Hepatocyte (in vitro differentiated cells): ENCODE results near the gene SRY. TPM values are rescaled to one million over a fixed set of nuclear protein-coding genes. Genes with fewer than 3 reads are reported as not detected.
"Not testable (repeated sequence)": the region's sequence is repeated elsewhere in the genome, so short reads cannot be mapped to it uniquely, and the experiment has no call there.

Experiments used
- DNase-seq: peaks from one replicate; pipeline ENCODE4 v3.0.0-alpha.2; 2016; ENCODE audit warnings: low spot score
- H2AFZ ChIP-seq: fragments of 200-600 bp; sonication (generic); 2 replicates; pipeline ENCODE4 v1.6.0; 2016; ENCODE audit warnings: antibody characterized with exemption, mild to moderate bottlenecking
- H3K27ac ChIP-seq: fragments of 200-600 bp; sonication (generic); 2 replicates; pipeline ENCODE4 v1.5.1; 2016; ENCODE audit warnings: mild to moderate bottlenecking
- H3K27me3 ChIP-seq: fragments of 200-600 bp; sonication (generic); 2 replicates; pipeline ENCODE4 v1.6.1; 2016
- H3K36me3 ChIP-seq: fragments of 200-600 bp; sonication (generic); replicated peaks from 2 replicates; pipeline ENCODE4 v1.5.1; 2016; ENCODE audit warnings: low read depth; ENCODE audit not compliant: insufficient read depth
- H3K4me1 ChIP-seq: fragments of 200-600 bp; sonication (generic); 2 replicates; pipeline ENCODE4 v1.5.1; 2016; ENCODE audit warnings: mild to moderate bottlenecking, moderate library complexity; ENCODE audit not compliant: insufficient read depth
- H3K4me2 ChIP-seq: fragments of 200-600 bp; sonication (generic); 2 replicates; pipeline ENCODE4 v1.6.0; 2016
- H3K4me3 ChIP-seq: fragments of 200-600 bp; sonication (generic); 2 replicates; pipeline ENCODE4 v1.5.1; 2016; ENCODE audit warnings: mild to moderate bottlenecking
- H3K79me2 ChIP-seq: fragments of 200-600 bp; sonication (generic); 2 replicates; pipeline ENCODE4 v1.6.0; 2017; ENCODE audit warnings: mild to moderate bottlenecking
- H3K9me2 ChIP-seq: fragments of 200-600 bp; sonication (generic); replicated peaks from 2 replicates; pipeline ENCODE4 v1.6.0; 2017; ENCODE audit warnings: mild to moderate bottlenecking; ENCODE audit not compliant: insufficient read depth
- H3K9me3 ChIP-seq: fragments of 200-600 bp; sonication (generic); 2 replicates; pipeline ENCODE4 v1.5.1; 2016; ENCODE audit warnings: low read depth, mild to moderate bottlenecking
- H4K20me1 ChIP-seq: fragments of 200-600 bp; sonication (generic); 2 replicates; pipeline ENCODE4 v1.6.0; 2016; ENCODE audit warnings: mild to moderate bottlenecking; ENCODE audit not compliant: insufficient read depth, poor library complexity, severe bottlenecking
- EZH2 ChIP-seq: fragments of 200-600 bp; sonication (generic); IDR thresholded peaks from 2 replicates; pipeline ENCODE4 v1.6.1; 2016; ENCODE audit warnings: antibody characterized with exemption, mild to moderate bottlenecking, borderline replicate concordance
- EZH2phosphoT487 ChIP-seq: fragments of 200-600 bp; sonication (generic); IDR thresholded peaks from one replicate; pipeline ENCODE4 v1.6.1; 2018; ENCODE audit warnings: antibody characterized with exemption, mild to moderate bottlenecking, low read depth, moderate library complexity; ENCODE audit not compliant: unreplicated experiment, severe bottlenecking
- WGBS: methylation state at CpG from one replicate; pipeline ENCODE4 v1.1.6; 2016; ENCODE audit warnings: low lambda C conversion rate; ENCODE audit errors: missing lambda C conversion rate; 5-methylcytosine and 5-hydroxymethylcytosine counted together
- polyA plus RNA-seq: library from polyadenylated mRNA; unstranded; fragments of >200 nt; fragmentation: Nextera tagmentation; extraction: Ambion mirVana; gene quantifications from 2 replicates; pipeline ENCODE4 v1.2.1, GENCODE V29; 2016
- total RNA-seq: library from RNA; depleted of rRNA; stranded (reverse); fragments of >200 nt; gene quantifications from 2 replicates; pipeline ENCODE4 v1.2.3, GENCODE V29; 2014
- TF ChIP-seq, protein P1 (sequence below): fragments of 200-600 bp; sonication (generic); IDR thresholded peaks from 2 replicates; pipeline ENCODE4 v1.5.1; 2016; ENCODE audit warnings: antibody characterized with exemption, mild to moderate bottlenecking; ENCODE audit not compliant: poor library complexity

Gene SRY
- total and polyA plus RNA-seq, 2 experiments from 2014 or later: not detected

DNA sequence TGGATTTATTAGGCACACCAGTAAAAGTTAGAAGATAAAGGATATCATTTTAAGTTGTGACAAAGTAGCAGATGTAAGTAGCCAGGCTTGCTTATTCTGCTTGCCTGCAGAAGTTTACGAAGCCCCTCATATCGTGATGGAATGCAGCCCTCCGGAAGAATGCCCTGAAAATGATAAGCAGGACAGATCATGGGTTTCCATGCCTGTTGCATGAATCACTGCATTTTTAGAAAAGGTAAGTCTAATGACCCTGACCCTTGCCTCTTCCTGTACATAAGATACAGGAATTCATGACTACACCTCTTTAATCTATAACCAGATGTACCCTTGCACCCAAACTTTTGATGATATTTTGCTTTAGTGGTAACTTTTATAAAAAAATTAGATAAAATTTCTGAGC, 37.0 kb upstream of the SRY start:
- WGBS: no CpG with 5 or more reads among the region's 3 CpGs
- Histone ChIP-seq H3K36me3 (no peaks in the 10 kb centered on the region), H3K9me2 (no peaks in the 10 kb centered on the region), H3K9me3 (no peaks in the 10 kb centered on the region), H3K4me1 (no peaks in the 10 kb centered on the region), H4K20me1 (no peaks in the 10 kb centered on the region), H2AFZ (no peak overlapping the region), H3K27me3 (no peaks in the 10 kb centered on the region), H3K27ac (no peak overlapping the region), H3K4me2 (no peak overlapping the region), H3K4me3 (no peak overlapping the region), H3K79me2 (no peaks in the 10 kb centered on the region)
- no peak for DNase-seq
- no peak for TF ChIP-seq EZH2
- TF ChIP-seq, protein P1, sequence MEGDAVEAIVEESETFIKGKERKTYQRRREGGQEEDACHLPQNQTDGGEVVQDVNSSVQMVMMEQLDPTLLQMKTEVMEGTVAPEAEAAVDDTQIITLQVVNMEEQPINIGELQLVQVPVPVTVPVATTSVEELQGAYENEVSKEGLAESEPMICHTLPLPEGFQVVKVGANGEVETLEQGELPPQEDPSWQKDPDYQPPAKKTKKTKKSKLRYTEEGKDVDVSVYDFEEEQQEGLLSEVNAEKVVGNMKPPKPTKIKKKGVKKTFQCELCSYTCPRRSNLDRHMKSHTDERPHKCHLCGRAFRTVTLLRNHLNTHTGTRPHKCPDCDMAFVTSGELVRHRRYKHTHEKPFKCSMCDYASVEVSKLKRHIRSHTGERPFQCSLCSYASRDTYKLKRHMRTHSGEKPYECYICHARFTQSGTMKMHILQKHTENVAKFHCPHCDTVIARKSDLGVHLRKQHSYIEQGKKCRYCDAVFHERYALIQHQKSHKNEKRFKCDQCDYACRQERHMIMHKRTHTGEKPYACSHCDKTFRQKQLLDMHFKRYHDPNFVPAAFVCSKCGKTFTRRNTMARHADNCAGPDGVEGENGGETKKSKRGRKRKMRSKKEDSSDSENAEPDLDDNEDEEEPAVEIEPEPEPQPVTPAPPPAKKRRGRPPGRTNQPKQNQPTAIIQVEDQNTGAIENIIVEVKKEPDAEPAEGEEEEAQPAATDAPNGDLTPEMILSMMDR: no peak

DNA sequence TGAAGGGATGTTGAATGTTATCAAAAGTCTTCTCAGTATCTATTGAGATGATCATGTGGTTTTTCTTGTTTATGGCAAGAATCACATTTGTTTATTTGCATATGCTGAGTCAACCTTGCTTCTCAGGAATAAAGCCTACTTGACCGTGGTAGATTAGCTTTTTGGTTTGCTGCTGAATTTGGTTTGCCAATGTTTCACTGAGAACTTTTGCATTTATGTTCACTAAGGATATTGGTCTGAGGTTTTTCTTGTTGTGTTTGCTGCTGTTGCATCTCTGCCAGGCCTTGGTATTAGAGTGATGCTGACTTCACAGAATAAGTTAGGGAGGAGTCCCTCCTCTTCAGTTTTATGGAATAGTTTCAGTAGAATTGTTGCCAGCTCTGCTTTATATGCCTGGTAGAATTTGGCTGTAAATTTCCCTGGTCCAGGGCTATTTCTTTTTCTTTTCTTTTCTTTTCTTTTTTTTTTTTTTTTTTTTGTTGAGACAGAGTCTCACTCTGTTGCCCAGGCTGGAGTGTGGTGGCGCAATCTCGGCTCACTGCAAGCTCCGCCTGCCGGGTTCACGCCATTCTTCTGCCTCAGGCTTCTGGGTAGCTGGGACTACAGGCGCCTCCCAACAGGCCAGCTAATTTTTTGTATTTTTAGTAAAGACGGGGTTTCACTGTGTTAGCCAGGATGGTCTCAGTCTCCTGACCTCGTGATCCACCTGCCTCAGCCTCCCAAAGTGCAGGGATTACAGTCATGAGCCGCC, 29.8 kb upstream of the SRY start:
- not testable (repeated sequence) for H3K9me3 ChIP-seq, H4K20me1 ChIP-seq, H3K79me2 ChIP-seq, DNase-seq, H3K27ac ChIP-seq, H3K4me1 ChIP-seq, H3K4me2 ChIP-seq, H3K9me2 ChIP-seq, H3K4me3 ChIP-seq, H3K27me3 ChIP-seq, H2AFZ ChIP-seq, H3K36me3 ChIP-seq
- WGBS: no CpG with 5 or more reads among the region's 10 CpGs

DNA sequence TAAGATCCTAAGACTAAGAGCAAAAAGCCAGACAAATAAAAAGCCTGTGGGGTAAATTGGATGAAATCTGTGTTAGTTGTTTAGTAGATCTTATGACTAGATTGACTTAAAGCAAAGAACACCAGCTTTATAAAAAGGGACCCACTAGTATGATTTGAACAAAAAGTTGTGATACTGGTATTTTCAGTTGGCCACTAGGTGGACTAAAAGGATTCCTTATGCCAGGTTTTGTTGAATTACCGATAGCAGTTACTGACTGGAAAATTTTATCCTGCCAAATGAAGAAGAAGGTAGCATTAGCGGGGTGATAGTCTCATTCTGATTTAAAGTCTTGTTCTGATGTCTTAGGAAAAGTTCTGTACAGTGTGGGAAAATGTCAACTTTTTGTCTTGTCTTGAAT, 12.8 kb upstream of the SRY start:
- H4K20me1 ChIP-seq: no peaks in the 10 kb centered on the region
- no peaks in the 10 kb centered on the region for H3K9me3 ChIP-seq
- TF ChIP-seq, protein P1: no peak
- TF ChIP-seq EZH2 (no peak), EZH2phosphoT487 (no peak)
- DNase-seq: no peak
- WGBS: no CpG with 5 or more reads among the region's 2 CpGs
- H3K4me3 ChIP-seq: no peak overlapping the region
- H3K9me2 ChIP-seq: no peaks in the 10 kb centered on the region
- H3K27ac ChIP-seq: no peak overlapping the region
- no peak overlapping the region for H3K4me2 ChIP-seq
- no peaks in the 10 kb centered on the region for H3K27me3 ChIP-seq
- H3K79me2 ChIP-seq: no peaks in the 10 kb centered on the region
- H3K36me3 ChIP-seq: no peaks in the 10 kb centered on the region
- H3K4me1 ChIP-seq: no peaks in the 10 kb centered on the region
- no peak overlapping the region for H2AFZ ChIP-seq

DNA sequence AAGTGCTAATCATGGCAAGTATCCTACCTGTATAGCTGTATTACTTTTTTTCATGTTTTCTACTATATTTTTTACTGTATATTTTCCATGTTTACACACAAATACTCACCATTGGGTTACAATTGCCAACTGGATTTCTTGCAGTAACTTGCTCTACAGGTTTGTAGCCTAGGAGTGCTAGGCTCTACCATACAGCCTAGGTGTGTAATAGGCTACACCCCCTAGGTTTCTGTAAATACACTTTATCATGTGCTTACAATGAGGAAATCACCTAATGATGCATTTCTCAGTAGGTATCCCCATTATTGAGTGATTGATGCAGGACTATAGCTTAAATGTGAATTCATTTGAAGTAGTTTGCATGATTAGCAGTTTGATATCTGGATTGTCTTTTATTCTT, 10.5 kb upstream of the SRY start:
- Histone ChIP-seq H3K79me2 (no peaks in the 10 kb centered on the region), H3K4me1 (no peaks in the 10 kb centered on the region), H2AFZ (no peak overlapping the region), H3K4me2 (no peak overlapping the region), H3K36me3 (no peaks in the 10 kb centered on the region), H3K9me3 (no peaks in the 10 kb centered on the region), H3K4me3 (no peak overlapping the region), H3K27me3 (no peaks in the 10 kb centered on the region), H3K27ac (no peak overlapping the region), H3K9me2 (no peaks in the 10 kb centered on the region), H4K20me1 (no peaks in the 10 kb centered on the region)
- no peak for DNase-seq
- TF ChIP-seq EZH2 (no peak), EZH2phosphoT487 (no peak)
- TF ChIP-seq, protein P1: no peak
